ENCODE data around the gene RBM6. TPM values are rescaled to one million over a fixed set of nuclear protein-coding genes. Genes with fewer than 3 reads are reported as not detected.

The RBM6 gene
- total RNA-seq, 1 donor from 2014 or later, result 53.9 TPM

DNA sequence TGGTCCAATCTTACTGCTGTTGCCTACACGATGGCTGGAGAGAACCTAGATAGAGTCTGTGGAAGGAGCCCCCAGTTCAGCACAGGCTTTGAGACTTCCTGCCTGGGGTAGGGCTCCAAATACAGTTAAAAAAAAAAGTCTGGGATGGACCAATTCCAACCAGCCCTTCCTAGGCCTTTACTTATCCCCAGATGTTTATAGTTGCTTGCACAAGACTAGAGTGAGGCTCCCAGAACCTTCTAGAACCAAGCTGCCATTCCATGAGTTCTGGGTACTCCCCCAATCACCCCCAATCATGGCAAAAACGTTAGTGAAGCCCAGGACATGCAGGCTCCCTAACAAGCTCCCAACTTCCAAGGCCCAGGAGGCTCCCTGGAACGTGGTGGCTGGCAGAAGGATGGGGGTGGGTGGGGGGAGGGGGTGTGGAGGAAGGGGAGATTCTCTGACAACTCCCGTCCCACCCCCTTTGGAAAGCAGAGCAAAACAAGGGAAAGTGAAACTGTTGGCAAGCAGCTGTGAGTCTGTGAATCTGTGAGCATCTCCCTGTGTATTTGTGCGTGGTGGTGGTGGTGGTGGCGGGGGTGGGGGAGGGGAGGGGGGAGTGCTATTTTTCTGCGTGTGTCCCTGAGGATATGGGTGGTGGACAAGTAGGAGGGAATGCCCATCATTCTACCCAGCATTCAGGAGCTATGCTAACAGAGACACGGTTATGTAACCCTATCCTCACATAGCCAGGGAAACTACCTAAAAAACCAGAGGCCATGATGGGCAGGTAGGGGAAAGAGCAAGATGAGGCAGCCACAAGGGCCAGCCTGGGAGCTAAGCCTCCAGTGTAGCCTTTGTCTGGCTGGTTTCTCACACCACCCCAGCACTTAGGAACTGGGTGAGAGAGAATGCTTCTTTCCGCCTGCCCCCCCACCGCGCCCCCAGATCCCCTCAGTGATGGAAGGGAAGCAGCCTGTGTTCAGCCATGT, 38.3 kb upstream of the RBM6 start:
- H2AFZ ChIP-seq (ENCODE audit: low read depth, low read length), result no peak overlapping the region

GRCh38 chr3:49902511-49903345, 37.2 kb upstream of the RBM6 start:
- Histone ChIP-seq H3K79me2 (ENCODE audit: insufficient read depth, low read length) (no peaks in the 10 kb centered on the region), H3K4me3 (ENCODE audit: insufficient read depth, low read depth, low read length) (no peak overlapping the region), H3K4me1 (ENCODE audit: insufficient read depth, low read length) (peaks cover 15% of the 10 kb centered on the region), H2AFZ (ENCODE audit: low read depth, low read length) (no peak overlapping the region), H3K27ac (ENCODE audit: low read depth, low read length) (no peak overlapping the region), H3K9me3 (ENCODE audit: insufficient read depth, low read depth, low read length) (no peaks in the 10 kb centered on the region), H3K36me3 (ENCODE audit: insufficient read depth, low read length) (no peaks in the 10 kb centered on the region), H3K9ac (ENCODE audit: low read length) (no peak overlapping the region), H4K20me1 (ENCODE audit: insufficient read depth, low read length) (no peaks in the 10 kb centered on the region), H3K27me3 (ENCODE audit: insufficient read depth, low read length) (no peaks in the 10 kb centered on the region), H3K4me2 (ENCODE audit: low read length) (no peak overlapping the region)
- Mint-ChIP-seq H3K27ac (ENCODE audit: unreplicated experiment) (no peak overlapping the region), H3K4me3 (ENCODE audit: unreplicated experiment) (no peak overlapping the region), H3K27me3 (ENCODE audit: low read depth, unreplicated experiment) (peaks cover 11% of the 10 kb centered on the region), H3K4me1 (ENCODE audit: low read depth, unreplicated experiment) (peaks cover 6% of the 10 kb centered on the region), H3K9me3 (ENCODE audit: unreplicated experiment) (peaks cover 3% of the 10 kb centered on the region), H3K36me3 (ENCODE audit: low read depth, unreplicated experiment) (peaks cover 3% of the 10 kb centered on the region)
- TF ChIP-seq EZH2 (IDR thresholded peaks at IDR 0.05; ENCODE audit: insufficient read depth, low read length), result no peak
- TF ChIP-seq, protein P1, sequence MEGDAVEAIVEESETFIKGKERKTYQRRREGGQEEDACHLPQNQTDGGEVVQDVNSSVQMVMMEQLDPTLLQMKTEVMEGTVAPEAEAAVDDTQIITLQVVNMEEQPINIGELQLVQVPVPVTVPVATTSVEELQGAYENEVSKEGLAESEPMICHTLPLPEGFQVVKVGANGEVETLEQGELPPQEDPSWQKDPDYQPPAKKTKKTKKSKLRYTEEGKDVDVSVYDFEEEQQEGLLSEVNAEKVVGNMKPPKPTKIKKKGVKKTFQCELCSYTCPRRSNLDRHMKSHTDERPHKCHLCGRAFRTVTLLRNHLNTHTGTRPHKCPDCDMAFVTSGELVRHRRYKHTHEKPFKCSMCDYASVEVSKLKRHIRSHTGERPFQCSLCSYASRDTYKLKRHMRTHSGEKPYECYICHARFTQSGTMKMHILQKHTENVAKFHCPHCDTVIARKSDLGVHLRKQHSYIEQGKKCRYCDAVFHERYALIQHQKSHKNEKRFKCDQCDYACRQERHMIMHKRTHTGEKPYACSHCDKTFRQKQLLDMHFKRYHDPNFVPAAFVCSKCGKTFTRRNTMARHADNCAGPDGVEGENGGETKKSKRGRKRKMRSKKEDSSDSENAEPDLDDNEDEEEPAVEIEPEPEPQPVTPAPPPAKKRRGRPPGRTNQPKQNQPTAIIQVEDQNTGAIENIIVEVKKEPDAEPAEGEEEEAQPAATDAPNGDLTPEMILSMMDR (IDR thresholded peaks at IDR 0.05; ENCODE audit: insufficient read depth, low read depth, low read length), result no peak
- FAIRE-seq (no peak), DNase-seq (ENCODE audit: low read depth) (no peak)

More for the DNA sequence above, 38.3 kb upstream of the RBM6 start:
- Mint-ChIP-seq H3K9me3 (ENCODE audit: unreplicated experiment) (peaks cover 3% of the 10 kb centered on the region), H3K27me3 (ENCODE audit: low read depth, unreplicated experiment) (peaks cover 11% of the 10 kb centered on the region), H3K36me3 (ENCODE audit: low read depth, unreplicated experiment) (peaks cover 3% of the 10 kb centered on the region), H3K27ac (ENCODE audit: unreplicated experiment) (no peak overlapping the region), H3K4me3 (ENCODE audit: unreplicated experiment) (no peak overlapping the region), H3K4me1 (ENCODE audit: low read depth, unreplicated experiment) (peaks cover 6% of the 10 kb centered on the region)
- DNase-seq (ENCODE audit: low read depth) (no peak), FAIRE-seq (no peak)
- no peak overlapping the region for H3K9ac ChIP-seq (ENCODE audit: low read length)
- peaks cover 15% of the 10 kb centered on the region for H3K4me1 ChIP-seq (ENCODE audit: insufficient read depth, low read length)
- TF ChIP-seq EZH2 (IDR thresholded peaks at IDR 0.05; ENCODE audit: insufficient read depth, low read length), result no peak
- TF ChIP-seq, protein P1 (IDR thresholded peaks at IDR 0.05; ENCODE audit: insufficient read depth, low read depth, low read length), result no peak
- no peak overlapping the region for H3K4me2 ChIP-seq (ENCODE audit: low read length)
- H4K20me1 ChIP-seq (ENCODE audit: insufficient read depth, low read length), result no peaks in the 10 kb centered on the region
- H3K4me3 ChIP-seq (ENCODE audit: insufficient read depth, low read depth, low read length), result no peak overlapping the region
- no peaks in the 10 kb centered on the region for H3K27me3 ChIP-seq (ENCODE audit: insufficient read depth, low read length)
- H3K27ac ChIP-seq (ENCODE audit: low read depth, low read length), result no peak overlapping the region
- H3K79me2 ChIP-seq (ENCODE audit: insufficient read depth, low read length), result no peaks in the 10 kb centered on the region
- H3K9me3 ChIP-seq (ENCODE audit: insufficient read depth, low read depth, low read length), result no peaks in the 10 kb centered on the region
- H3K36me3 ChIP-seq (ENCODE audit: insufficient read depth, low read length), result no peaks in the 10 kb centered on the region

Data from astrocyte (in vitro differentiated cells and primary cell).